Upper lobe of left lung (tissue), 4 donors: ENCODE data around the gene SALL1.

Experiments
- CTCF ChIP-seq, 6 experiments: fragments of 450-650 bp in 4 of 6; fragments of 200-600 bp in 2 of 6; sonication (generic) in 2 of 6; IDR thresholded peaks; one replicate each; pipeline ENCODE4 v1.5.1; 2016 to 2019; ENCODE audit warnings: antibody characterized with exemption in 6 of 6
- EP300 ChIP-seq, 4 donors: sonication (generic); formaldehyde crosslinking; IDR thresholded peaks; one replicate each; pipeline ENCODE4 v1.5.1; 2017; ENCODE audit warnings: antibody characterized with exemption in 4 of 4, control low read depth in 2 of 4

GRCh38 chr16:51119556-51119955, 31.5 kb downstream of the SALL1 start:
- TF ChIP-seq CTCF (IDR thresholded peaks at IDR 0.05), result no peak
- TF ChIP-seq EP300 (IDR thresholded peaks at IDR 0.05), result no peak
